ENCODE results near the gene LEMD2.

Gene LEMD2

DNA sequence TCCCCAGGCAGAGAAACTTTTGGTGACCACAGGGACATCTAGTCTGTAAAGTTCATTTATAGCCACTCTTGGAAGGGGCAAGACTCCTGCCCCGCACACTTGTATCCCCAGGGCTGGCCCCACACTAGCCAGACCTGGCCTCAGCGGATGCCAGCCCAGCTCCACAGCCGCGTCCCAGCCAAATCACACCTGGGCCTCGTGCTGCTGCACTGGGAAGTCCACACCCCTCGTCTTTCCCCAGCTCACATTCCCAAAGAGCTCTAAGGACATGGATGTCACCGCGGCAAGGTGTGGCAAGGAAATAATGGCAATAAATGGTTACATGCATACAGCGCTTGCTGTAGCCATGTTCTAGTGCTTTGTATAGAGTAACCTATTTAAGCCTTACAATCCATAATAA lies 50.8 kb downstream of the LEMD2 start:
- no peak for DNase-seq (ENCODE audit: low read depth in 3 of 3)

GRCh38 chr6:33737267-33738026 lies 51.5 kb downstream of the LEMD2 start:
- no peak for DNase-seq (ENCODE audit: low read depth in 3 of 3)

DNA sequence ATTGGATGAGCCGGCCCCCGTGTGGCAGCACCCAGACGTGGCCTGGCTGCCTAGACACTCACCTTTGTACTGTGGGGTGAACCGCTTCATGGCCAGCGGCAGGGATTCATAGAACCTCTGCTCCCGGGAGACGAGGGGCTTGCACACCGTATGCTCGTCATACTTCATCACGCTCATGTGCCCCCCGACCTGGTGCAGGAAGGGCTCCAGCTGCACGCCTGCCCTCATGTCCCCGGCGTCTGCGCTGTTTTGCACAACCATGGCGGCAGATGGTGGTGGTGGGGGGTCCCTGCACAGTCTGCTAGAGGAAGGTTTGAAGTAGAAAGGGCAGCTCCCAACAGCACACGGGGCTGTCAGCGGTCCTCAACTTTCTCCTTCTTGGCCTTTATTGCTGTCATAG lies 53.7 kb downstream of the LEMD2 start:
- DNase-seq (ENCODE audit: low read depth in 3 of 3) = no peak

- no peak for DNase-seq (ENCODE audit: low read depth in 3 of 3)
These were observed 55.3 kb downstream of the LEMD2 start for GRCh38 chr6:33733709-33734007.

- DNase-seq (ENCODE audit: low read depth in 3 of 3) = no peak
These were observed 55.9 kb downstream of the LEMD2 start for GRCh38 chr6:33732817-33733708.

GRCh38 chr6:33732385-33732784 lies 56.5 kb downstream of the LEMD2 start:
- DNase-seq (ENCODE audit: low read depth in 3 of 3) = no peak

GRCh38 chr6:33731751-33732282 lies 57.1 kb downstream of the LEMD2 start:
- DNase-seq (ENCODE audit: low read depth in 3 of 3) = no peak

DNA sequence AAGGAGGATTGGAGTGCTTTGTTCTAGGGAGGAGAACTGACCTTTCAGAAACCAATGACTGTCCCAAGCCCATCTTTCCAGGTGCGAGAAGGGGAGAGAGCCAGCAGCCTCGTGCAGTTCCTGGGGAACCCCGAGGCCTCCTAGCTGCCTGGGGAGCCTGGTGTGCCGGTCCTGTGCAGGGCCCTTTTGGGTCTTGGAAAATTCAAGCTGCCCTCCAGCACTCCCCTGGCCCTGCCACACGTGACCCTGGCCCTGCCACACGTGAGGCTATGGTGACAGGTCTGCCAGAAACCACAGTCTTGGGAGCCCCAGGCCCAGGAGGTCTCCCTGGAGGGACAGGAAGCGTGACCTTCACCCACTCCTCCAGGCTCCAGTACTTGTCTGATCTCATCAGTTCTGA lies 57.9 kb downstream of the LEMD2 start:
- no peak for DNase-seq (ENCODE audit: low read depth in 3 of 3)

DNA sequence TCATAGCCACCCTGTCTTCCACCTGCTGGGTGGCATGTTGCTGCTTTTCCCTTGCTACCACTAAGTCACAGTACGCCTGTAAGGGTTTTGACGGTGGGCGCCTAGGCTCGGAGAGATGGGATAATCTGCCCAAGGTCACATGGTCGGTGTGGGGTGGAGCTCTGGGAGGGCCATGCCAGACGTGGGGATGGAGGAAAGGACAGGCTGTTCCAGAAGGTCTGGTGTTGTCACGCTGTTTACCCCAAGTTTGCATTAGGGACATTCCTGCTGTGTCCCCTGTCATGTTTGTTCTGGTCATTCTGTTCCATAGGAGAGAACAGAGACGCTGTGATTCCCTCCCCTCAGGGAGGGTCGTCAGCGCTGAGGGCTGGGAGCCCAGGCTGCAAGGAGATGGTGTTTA lies 58.3 kb downstream of the LEMD2 start:
- DNase-seq (ENCODE audit: low read depth in 3 of 3) = no peak

DNA sequence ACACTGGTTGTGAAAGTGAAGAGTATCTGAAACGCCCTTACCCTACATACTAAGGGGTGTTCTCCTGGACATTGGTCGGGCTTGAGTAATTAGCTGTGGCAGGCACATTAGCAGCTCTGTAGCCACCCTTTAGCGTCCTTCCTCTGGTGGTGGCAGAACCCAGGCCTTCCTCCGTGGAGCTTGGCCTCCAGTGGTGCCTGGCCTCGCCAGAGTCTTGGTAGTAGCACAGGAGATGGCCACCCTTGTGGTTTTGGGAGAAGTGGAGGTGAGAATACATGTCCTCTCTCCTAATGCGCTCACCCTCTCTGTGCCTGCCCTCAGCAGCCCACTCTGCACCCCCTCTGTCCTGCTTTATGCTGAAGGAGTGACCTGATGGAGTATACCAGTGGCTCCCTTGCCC lies 59.9 kb downstream of the LEMD2 start:
- DNase-seq (ENCODE audit: low read depth in 3 of 3) = no peak

GRCh38 chr6:33728438-33728837 lies 60.5 kb downstream of the LEMD2 start:
- DNase-seq (ENCODE audit: low read depth in 3 of 3) = no peak

DNA sequence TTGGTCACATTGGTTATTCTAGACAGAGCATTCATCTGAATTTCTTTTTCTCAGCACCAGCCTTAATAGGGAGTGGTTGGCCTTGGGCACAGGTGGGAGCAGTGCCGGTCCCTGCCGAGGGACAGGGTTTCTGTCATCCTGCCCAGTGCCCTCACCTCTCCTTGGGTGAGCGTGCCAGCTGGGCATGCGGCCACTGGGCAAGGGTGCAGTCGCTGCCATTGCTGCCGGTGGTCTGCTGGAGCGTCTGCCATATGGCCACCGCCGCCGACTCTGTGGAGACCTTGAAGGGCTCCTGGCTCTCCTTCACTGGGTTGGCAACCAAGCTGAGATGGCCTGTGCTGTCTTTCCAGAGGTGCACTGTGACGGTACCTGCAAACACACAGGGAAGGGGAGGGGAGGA lies 61.0 kb downstream of the LEMD2 start:
- no peak for DNase-seq (ENCODE audit: low read depth in 3 of 3)

- DNase-seq (ENCODE audit: low read depth in 3 of 3) = no peak
These were observed 61.8 kb downstream of the LEMD2 start for GRCh38 chr6:33727126-33727525.

- DNase-seq (ENCODE audit: low read depth in 3 of 3) = no peak
These were observed 62.2 kb downstream of the LEMD2 start for GRCh38 chr6:33726696-33727095.

- no peak for DNase-seq (ENCODE audit: low read depth in 3 of 3)
These were observed 62.8 kb downstream of the LEMD2 start for GRCh38 chr6:33725891-33726673.

DNA sequence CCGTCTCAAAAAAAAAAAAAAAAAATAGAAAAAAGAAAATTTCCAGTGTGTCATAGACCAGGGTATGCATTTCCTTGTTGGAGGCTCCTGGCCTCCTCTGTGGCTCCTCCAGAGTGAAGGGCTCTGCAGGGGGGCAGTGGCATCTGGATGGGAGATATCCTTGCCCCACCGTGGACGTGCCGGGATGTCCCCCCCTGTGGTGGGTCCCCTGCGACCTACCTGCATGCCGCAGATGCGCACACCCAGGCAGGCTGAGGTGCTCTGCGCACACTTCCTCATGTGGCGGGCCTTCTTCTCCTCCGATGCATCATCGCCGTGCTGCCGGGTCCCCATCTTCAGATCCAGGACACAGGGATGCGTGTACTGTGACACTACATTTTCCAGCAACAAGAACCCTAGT lies 63.7 kb downstream of the LEMD2 start:
- DNase-seq (ENCODE audit: low read depth in 3 of 3) = no peak

DNA sequence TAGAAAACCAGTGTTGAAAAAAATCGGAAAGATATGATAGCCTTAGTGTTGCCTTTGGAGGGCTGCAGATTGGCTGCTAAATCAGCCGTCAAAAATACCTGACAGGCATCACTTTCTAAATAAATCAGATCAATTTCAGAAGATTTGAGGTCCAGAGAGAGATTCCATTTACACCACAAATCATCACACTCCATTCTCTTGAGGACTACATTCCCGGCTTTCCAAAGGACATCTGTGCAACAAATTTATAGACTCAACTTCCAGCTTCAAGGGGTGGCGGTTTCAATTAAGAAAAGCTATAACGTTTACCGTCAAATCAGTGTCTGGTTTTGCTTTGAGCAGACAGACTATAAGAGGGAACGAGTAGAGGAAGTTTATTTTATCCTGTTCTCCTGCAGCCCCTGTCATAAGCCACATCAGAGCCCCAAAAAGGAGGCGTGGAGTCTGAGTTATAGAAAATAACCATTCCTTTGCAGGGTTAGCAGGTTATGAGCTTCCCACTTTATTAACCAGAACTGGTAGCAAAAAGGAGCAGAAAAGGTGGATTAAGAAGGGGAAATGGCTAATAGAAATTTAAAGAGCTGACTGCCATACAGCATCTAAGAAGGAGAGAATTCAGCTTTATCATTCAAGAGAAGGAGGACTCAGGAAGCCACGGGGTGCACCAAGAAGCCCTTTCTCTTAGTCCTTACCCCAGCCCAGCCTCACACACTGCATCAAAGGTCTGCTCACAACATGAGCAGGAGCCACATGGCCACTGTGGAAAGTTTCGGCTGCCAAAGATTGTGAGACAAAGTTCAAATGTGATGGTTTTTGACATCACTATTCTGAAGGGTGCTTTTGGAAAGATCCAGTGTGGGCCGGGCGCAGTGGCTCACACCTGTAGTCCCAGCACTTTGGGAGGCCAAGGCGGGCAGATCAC lies 64.6 kb downstream of the LEMD2 start:
- no peak for DNase-seq (ENCODE audit: low read depth in 3 of 3)

GRCh38 chr6:33723371-33724085 lies 65.4 kb downstream of the LEMD2 start:
- DNase-seq (ENCODE audit: low read depth in 3 of 3) = no peak

- DNase-seq (ENCODE audit: low read depth in 3 of 3) = no peak
These were observed 66.8 kb downstream of the LEMD2 start for GRCh38 chr6:33722103-33722623.

DNA sequence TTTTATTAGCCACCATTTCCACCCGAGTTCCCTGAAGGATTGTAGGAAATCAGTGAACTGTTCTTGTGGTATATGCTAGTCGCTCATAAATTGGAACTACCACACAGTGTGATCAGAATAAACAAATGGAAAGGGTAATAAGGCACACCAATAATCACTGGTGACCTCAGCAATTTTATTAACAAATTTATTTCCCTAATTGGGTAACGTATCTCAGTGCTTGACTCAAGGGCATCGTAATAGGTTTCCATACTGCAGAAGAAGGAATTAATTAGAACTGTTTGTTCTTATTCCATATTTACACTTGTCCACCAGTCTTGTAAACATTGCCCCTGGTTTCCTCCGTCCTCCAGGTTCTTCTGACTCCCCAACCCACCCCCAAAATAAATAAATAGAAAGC lies 67.4 kb downstream of the LEMD2 start:
- DNase-seq (ENCODE audit: low read depth in 3 of 3) = no peak

Measured in stimulated activated CD4-positive, alpha-beta T cell treated with anti-CD3 and anti-CD28 coated beads, TNF-alpha, amount 100 ng/mL, for 24 hours (primary cell).